Erythroblast (primary cell): Measurements from ENCODE around the gene TLE2.

Source experiments
- GATA1 ChIP-seq: IDR thresholded peaks from 2 replicates; pipeline ENCODE4 v1.6.1; 2011; ENCODE audit warnings: low read depth, mild to moderate bottlenecking, control low read depth, low read length, moderate library complexity
- POLR2A ChIP-seq: IDR thresholded peaks from 2 replicates; pipeline ENCODE4 v1.6.1; 2011; ENCODE audit warnings: mild to moderate bottlenecking, low read length

DNA sequence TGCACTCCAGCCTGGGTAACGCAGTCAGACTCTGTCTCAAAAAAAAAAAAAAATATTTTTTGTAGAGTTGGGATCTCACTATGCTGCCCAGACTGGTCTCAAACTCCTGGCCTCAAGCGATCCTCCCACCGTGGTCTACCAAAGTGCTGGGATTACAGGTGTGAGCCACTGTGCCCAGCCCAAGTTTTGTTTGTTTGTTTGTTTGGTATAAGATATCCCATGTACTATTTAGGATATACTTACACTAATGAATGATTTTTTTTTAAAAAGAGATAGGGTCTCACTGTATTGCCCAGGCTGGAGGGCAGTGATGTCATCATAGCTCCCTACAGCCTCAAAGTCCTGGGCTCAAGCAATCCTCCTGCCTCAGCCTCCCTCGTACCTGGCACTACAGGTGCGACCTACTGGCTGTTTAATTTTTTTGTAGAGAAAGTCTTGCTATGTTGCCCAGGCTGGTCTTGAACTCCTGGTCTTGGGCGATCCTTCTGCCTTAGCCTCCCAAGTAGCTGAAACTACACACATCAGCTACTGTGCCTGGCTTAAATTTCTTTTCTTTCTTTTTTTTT is 27.8 kb downstream of the TLE2 start:
- TF ChIP-seq POLR2A (no peak), GATA1 (no peak)
